ENCODE data around the gene ZWINT. TPM values are rescaled to one million over a fixed set of nuclear protein-coding genes. Genes with fewer than 3 reads are reported as not detected.
A peak's percentile ranks its signal among the peaks of the same experiment; 100 is the strongest.

ZWINT gene, protein sequence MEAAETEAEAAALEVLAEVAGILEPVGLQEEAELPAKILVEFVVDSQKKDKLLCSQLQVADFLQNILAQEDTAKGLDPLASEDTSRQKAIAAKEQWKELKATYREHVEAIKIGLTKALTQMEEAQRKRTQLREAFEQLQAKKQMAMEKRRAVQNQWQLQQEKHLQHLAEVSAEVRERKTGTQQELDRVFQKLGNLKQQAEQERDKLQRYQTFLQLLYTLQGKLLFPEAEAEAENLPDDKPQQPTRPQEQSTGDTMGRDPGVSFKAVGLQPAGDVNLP
- 2.6 and 6.0 TPM in 2 replicates for total RNA-seq

DNA sequence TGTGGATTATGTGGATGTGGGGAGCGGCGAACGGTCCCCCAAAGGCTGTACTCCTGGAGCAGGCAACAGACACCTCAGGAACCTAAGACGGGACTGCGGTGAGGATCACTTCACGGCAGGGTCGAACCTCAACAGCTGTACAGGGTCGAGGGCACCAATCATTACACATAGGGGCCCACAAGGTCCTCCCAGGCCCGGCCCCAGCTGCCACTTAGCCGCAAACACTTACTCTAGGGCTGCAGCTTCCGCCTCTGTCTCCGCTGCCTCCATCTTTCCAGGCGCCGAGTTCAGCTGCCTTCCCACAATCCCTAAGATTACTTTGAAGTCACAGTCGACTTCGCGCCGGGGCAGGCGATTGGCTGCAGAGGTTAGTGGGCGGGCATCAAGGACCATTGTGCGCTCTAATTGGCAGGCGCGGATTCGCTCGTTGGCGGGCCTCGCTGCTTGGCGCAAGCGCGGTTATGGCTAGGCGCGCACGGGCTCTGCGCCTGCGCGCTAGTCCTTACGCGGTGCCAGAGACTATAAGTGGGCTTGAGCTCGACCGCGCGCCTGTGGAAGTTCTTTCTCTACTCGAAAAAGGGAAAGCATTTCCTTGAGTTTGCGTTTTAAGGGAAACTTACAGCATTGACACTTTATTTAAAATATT, at the start of gene ZWINT:
TSS of gene ZWINT (minus strand) at position 293 of the 646 bp plus-strand sequence. CDS start at position 270, 23 bp downstream.
- Histone ChIP-seq H3K36me3 (ENCODE audit: control insufficient read depth, insufficient read depth, low read length) (peaks cover 4% of the 10 kb centered on the region), H3K27me3 (ENCODE audit: control insufficient read depth, insufficient read depth, low read length) (no peaks in the 10 kb centered on the region), H3K4me3 (ENCODE audit: low read depth, low read length) (peak within 1 kb of the TSS; percentile 76)
- peak; percentile 93 for DNase-seq (ENCODE audit: low read depth)
- FAIRE-seq, result no peak
- TF ChIP-seq, protein P1, sequence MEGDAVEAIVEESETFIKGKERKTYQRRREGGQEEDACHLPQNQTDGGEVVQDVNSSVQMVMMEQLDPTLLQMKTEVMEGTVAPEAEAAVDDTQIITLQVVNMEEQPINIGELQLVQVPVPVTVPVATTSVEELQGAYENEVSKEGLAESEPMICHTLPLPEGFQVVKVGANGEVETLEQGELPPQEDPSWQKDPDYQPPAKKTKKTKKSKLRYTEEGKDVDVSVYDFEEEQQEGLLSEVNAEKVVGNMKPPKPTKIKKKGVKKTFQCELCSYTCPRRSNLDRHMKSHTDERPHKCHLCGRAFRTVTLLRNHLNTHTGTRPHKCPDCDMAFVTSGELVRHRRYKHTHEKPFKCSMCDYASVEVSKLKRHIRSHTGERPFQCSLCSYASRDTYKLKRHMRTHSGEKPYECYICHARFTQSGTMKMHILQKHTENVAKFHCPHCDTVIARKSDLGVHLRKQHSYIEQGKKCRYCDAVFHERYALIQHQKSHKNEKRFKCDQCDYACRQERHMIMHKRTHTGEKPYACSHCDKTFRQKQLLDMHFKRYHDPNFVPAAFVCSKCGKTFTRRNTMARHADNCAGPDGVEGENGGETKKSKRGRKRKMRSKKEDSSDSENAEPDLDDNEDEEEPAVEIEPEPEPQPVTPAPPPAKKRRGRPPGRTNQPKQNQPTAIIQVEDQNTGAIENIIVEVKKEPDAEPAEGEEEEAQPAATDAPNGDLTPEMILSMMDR (IDR thresholded peaks at IDR 0.05; ENCODE audit: insufficient read depth, low read length, severe bottlenecking), result no peak

DNA sequence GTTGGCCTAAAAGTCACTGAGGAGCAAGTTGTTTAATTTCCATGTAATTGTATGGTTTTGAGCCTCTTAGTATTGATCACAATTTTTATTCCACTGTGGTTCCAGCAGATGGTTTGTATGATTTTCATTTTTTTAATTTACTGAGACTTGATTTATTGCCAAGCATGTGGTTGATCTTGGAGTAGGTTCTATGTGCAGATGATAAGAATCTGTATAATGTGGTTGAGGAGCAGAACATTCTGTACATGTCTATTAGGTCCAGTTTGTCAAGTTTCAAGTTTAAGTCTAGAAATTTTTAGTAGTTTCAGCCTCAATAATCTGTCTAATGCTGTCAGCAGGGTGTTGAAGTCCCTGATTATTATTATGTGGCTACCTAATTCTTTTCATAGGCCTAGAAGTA, 22.7 kb upstream of the ZWINT start:
- no peak for FAIRE-seq
- no peak for DNase-seq (ENCODE audit: low read depth)

DNA sequence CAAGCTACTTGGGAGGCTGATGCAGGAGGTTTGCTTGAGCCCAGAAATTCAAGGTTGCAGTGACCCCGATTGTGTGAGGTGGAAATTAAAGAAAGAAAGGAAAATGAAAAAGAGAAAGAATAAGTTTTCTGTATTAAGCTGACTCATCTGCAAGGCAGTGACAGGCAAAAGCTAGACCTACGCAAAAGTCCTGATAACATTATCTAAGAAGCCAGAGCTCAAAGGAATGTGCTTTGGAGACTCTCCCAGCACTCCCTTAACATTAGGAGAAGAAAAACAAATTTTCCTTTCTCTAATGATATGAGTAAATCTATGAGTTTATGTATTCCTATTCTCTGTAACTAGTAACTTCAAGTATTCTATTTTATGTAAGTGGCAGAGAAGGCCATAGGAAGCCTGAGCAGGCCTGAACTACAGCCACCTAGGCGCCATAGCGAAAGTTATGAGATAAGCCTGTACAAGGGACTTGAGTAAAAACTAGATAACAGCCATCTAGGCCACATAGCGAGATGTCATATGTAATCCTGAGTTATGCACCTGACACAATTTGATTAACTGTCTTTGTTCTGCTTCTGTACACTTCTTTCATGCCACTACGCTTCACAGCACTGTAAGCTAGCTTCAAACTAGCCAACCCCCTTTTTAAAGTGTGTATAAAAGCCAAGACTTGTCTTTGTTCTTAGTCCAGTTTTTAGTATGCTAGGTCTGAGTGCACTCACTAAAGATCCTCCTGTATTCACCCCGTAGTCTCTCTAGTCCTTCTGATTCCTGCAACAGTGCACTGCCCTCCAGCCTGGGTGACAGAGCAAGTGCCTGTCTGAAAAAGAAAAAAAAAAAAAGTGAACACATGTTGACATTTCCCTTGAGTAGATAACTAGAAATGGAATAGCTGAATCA, 9.4 kb upstream of the ZWINT start:
- DNase-seq (ENCODE audit: low read depth) (peak; percentile 11), FAIRE-seq (no peak)
- TF ChIP-seq, protein P1 (IDR thresholded peaks at IDR 0.05; ENCODE audit: insufficient read depth, low read length, severe bottlenecking), result no peak

More for the DNA sequence above, 22.7 kb upstream of the ZWINT start:
- H3K36me3 ChIP-seq (ENCODE audit: control insufficient read depth, insufficient read depth, low read length), result no peaks in the 10 kb centered on the region
- TF ChIP-seq, protein P1 (IDR thresholded peaks at IDR 0.05; ENCODE audit: insufficient read depth, low read length, severe bottlenecking), result no peak
- H3K27me3 ChIP-seq (ENCODE audit: control insufficient read depth, insufficient read depth, low read length), result no peaks in the 10 kb centered on the region
- H3K4me3 ChIP-seq (ENCODE audit: low read depth, low read length), result no peak overlapping the region

DNA sequence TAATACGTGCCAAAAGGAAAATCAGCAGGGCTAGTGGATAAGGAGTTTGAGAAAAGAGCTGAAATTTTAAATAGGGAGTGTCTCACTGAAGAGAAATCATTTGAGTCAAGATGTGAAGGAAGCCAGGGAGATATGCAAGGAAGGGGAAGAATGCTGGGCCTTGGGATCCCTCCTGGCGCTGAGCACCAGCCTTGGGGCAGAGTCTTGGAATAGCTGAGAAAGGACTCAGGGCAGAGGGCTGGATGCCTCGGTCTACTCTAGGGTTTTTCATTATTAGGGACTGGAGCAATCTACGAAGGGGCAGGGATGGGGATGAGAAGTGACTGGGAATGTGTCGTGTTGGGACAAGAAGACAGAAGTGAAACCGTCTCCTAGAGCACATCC, 484 bp downstream of the ZWINT start:
- TF ChIP-seq, protein P1 (IDR thresholded peaks at IDR 0.05; ENCODE audit: insufficient read depth, low read length, severe bottlenecking), result no peak
- Histone ChIP-seq H3K4me3 (ENCODE audit: low read depth, low read length) (peak overlapping the region; percentile 76), H3K27me3 (ENCODE audit: control insufficient read depth, insufficient read depth, low read length) (no peaks in the 10 kb centered on the region), H3K36me3 (ENCODE audit: control insufficient read depth, insufficient read depth, low read length) (peaks cover 4% of the 10 kb centered on the region)
- FAIRE-seq (no peak), DNase-seq (ENCODE audit: low read depth) (no peak)

More for the DNA sequence above, 9.4 kb upstream of the ZWINT start:
- no peak overlapping the region for H3K4me3 ChIP-seq (ENCODE audit: low read depth, low read length)
- H3K36me3 ChIP-seq (ENCODE audit: control insufficient read depth, insufficient read depth, low read length), result no peaks in the 10 kb centered on the region
- H3K27me3 ChIP-seq (ENCODE audit: control insufficient read depth, insufficient read depth, low read length), result no peaks in the 10 kb centered on the region

DNA sequence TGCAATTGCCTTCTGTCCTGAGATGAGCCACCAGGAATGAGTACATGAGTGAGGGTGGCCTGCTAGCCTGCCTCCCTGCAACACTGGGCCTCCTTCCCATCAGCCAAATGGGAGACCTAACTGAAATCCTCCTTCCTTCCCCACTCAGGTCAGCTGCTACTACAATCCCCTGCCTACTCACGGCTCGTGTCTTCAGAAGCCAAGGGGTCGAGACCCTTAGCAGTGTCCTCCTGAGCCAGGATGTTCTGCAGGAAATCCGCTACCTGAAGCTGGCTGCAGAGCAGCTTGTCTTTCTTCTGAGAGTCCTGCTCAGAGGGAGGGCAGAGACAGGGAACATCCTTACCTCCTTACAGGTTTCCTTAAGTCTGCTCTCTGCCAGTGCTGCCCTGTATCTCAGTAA, 1.2 kb downstream of the ZWINT start:
- TF ChIP-seq, protein P1 (IDR thresholded peaks at IDR 0.05; ENCODE audit: insufficient read depth, low read length, severe bottlenecking), result no peak
- FAIRE-seq, result no peak
- Histone ChIP-seq H3K36me3 (ENCODE audit: control insufficient read depth, insufficient read depth, low read length) (peaks cover 4% of the 10 kb centered on the region), H3K4me3 (ENCODE audit: low read depth, low read length) (no peak overlapping the region), H3K27me3 (ENCODE audit: control insufficient read depth, insufficient read depth, low read length) (no peaks in the 10 kb centered on the region)
- no peak for DNase-seq (ENCODE audit: low read depth)
